ENCODE data around the gene GSTT4.

- TF ChIP-seq CTCF (IDR thresholded peaks at IDR 0.05) (no peak), POLR2AphosphoS5 (IDR thresholded peaks at IDR 0.05) (no peak)
These were observed 21.5 kb upstream of the GSTT4 start for GRCh38 chr22:24026733-24027132.
